IMR-90 (cell line): ENCODE data around the gene IGF1R. TPM values are rescaled to one million over a fixed set of nuclear protein-coding genes. Genes with fewer than 3 reads are reported as not detected.

Experiments used
- ATAC-seq: fragments of 200-7000 bp; cut with Tn5 transposase; 2 replicates; pipeline ENCODE4 v1.9.1; 2020; ENCODE audit warnings: low read depth, mild to moderate bottlenecking, moderate library complexity
- BruUV-seq: library from RNA; stranded (reverse); fragments of 400-500 nt; replicated peaks from 2 replicates; lab custom pipeline; 2021; lab: Mats Ljungman, UMichigan
- CTCF ChIA-PET: fragments of 300-600 bp; formaldehyde crosslinking; extraction: SDS; loops from one replicate; lab custom pipeline; 2021; ENCODE audit warnings: antibody characterized with exemption; lab: Yijun Ruan, JAX
- POLR2A ChIA-PET: fragments of 300-600 bp; sonication (Branson Sonifier 250); formaldehyde crosslinking; loops from one replicate; lab custom pipeline; 2022; ENCODE audit warnings: antibody characterized with exemption; ENCODE audit not compliant: unreplicated experiment; lab: Charles Lee
- DNase-seq: peaks from one replicate; pipeline ENCODE4 v3.0.0; 2013
- H2AFZ ChIP-seq: replicated peaks from 2 replicates; pipeline ENCODE3; 2013; ENCODE audit warnings: low read length, mild to moderate bottlenecking; ENCODE audit not compliant: poor library complexity
- H2AK5ac ChIP-seq: 2 replicates; pipeline ENCODE4 v1.6.1; 2013; ENCODE audit warnings: low read depth, low read length, inconsistent platforms
- H2AK9ac ChIP-seq: replicated peaks from 2 replicates; pipeline ENCODE3; 2013; ENCODE audit warnings: mild to moderate bottlenecking, low read depth, low read length, moderate library complexity; ENCODE audit not compliant: poor library complexity
- H2BK120ac ChIP-seq: 2 replicates; pipeline ENCODE4 v1.6.1; 2013; ENCODE audit warnings: low read depth, low read length, inconsistent platforms
- H2BK15ac ChIP-seq: 3 replicates; pipeline ENCODE4 v1.6.1; 2013; ENCODE audit warnings: low read depth, low read length, inconsistent platforms
- H2BK20ac ChIP-seq: 2 replicates; pipeline ENCODE4 v1.6.1; 2013; ENCODE audit warnings: low read depth, mild to moderate bottlenecking, inconsistent platforms, low read length, moderate library complexity
- H2BK5ac ChIP-seq: 2 replicates; pipeline ENCODE4 v1.6.1; 2013; ENCODE audit warnings: mild to moderate bottlenecking, low read depth, low read length, inconsistent platforms; ENCODE audit not compliant: poor library complexity, severe bottlenecking
- H3K14ac ChIP-seq: replicated peaks from 2 replicates; pipeline ENCODE4 v1.6.1; 2013; ENCODE audit warnings: low read depth, low read length, inconsistent platforms
- H3K18ac ChIP-seq: 2 replicates; pipeline ENCODE4 v1.6.1; 2013; ENCODE audit warnings: low read depth, low read length, control low read depth
- H3K23ac ChIP-seq: 2 replicates; pipeline ENCODE4 v1.6.1; 2013; ENCODE audit warnings: low read depth, low read length, inconsistent platforms
- H3K27ac ChIP-seq: 2 replicates; pipeline ENCODE4 v1.5.1; 2013; ENCODE audit warnings: mild to moderate bottlenecking, control low read depth, low read length; ENCODE audit not compliant: insufficient read depth
- H3K27me3 ChIP-seq: 2 replicates; pipeline ENCODE4 v1.6.1; 2013; ENCODE audit warnings: low read length; ENCODE audit not compliant: control insufficient read depth, insufficient read depth
- H3K36me3 ChIP-seq: 2 replicates; pipeline ENCODE4 v1.6.1; 2013; ENCODE audit warnings: low read length, mixed read lengths; ENCODE audit not compliant: control insufficient read depth, insufficient read depth
- H3K4ac ChIP-seq: 2 replicates; pipeline ENCODE4 v1.6.1; 2013; ENCODE audit warnings: low read depth, low read length, inconsistent platforms
- H3K4me1 ChIP-seq: 2 replicates; pipeline ENCODE4 v1.6.1; 2013; ENCODE audit warnings: low read length, mixed read lengths; ENCODE audit not compliant: control insufficient read depth, insufficient read depth
- H3K4me2 ChIP-seq: 2 replicates; pipeline ENCODE4 v1.6.1; 2013; ENCODE audit warnings: low read depth, mild to moderate bottlenecking, control low read depth, low read length, moderate library complexity
- H3K4me3 ChIP-seq: 2 replicates; pipeline ENCODE4 v1.5.1; 2013; ENCODE audit warnings: low read depth, mild to moderate bottlenecking, control low read depth, low read length, moderate library complexity; ENCODE audit not compliant: insufficient read depth
- H3K56ac ChIP-seq: 2 replicates; pipeline ENCODE4 v1.6.1; 2013; ENCODE audit warnings: low read length, inconsistent platforms; ENCODE audit not compliant: insufficient read depth; ENCODE audit errors: extremely low read depth
- H3K79me1 ChIP-seq, 2 experiments: 2 replicates each; pipeline ENCODE4 v1.6.1; 2013; ENCODE audit warnings: low read length in 2 of 2, inconsistent platforms in 1 of 2, low read depth in 1 of 2
- H3K9ac ChIP-seq: 2 replicates; pipeline ENCODE4 v1.6.1; 2013; ENCODE audit warnings: low read depth, low read length, control low read depth
- H3K9me1 ChIP-seq: 2 replicates; pipeline ENCODE4 v1.6.1; 2013; ENCODE audit warnings: low read length, inconsistent platforms; ENCODE audit not compliant: insufficient read depth
- H3K9me3 ChIP-seq: 2 replicates; pipeline ENCODE4 v1.6.1; 2013; ENCODE audit warnings: low read length; ENCODE audit not compliant: control insufficient read depth, insufficient read depth
- H4K20me1 ChIP-seq: 2 replicates; pipeline ENCODE4 v1.6.1; 2013; ENCODE audit warnings: low read length, inconsistent platforms; ENCODE audit not compliant: insufficient read depth
- H4K5ac ChIP-seq: 2 replicates; pipeline ENCODE4 v1.6.1; 2013; ENCODE audit warnings: mild to moderate bottlenecking, low read depth, low read length, control low read depth
- H4K8ac ChIP-seq, 2 experiments: 2 replicates each; pipeline ENCODE4 v1.6.1; 2013; ENCODE audit warnings: low read depth in 2 of 2, low read length in 2 of 2, control low read depth in 1 of 2, inconsistent platforms in 1 of 2
- H4K91ac ChIP-seq: 2 replicates; pipeline ENCODE4 v1.6.1; 2013; ENCODE audit warnings: low read depth, low read length, inconsistent platforms; ENCODE audit not compliant: insufficient read depth
- BHLHE40 ChIP-seq: fragments of 150-350 bp; IDR thresholded peaks from 2 replicates; pipeline ENCODE4 v1.6.1; 2016; ENCODE audit warnings: mild to moderate bottlenecking, low read depth, low read length
- CEBPB ChIP-seq: IDR thresholded peaks from 2 replicates; pipeline ENCODE4 v1.6.1; 2012; ENCODE audit warnings: low read depth, low read length, improper control_type of control experiment
- CHD1 ChIP-seq: IDR thresholded peaks from 2 replicates; pipeline ENCODE4 v1.6.1; 2012; ENCODE audit warnings: low read depth, low read length, improper control_type of control experiment
- FOS ChIP-seq: fragments of 150-350 bp; IDR thresholded peaks from 2 replicates; pipeline ENCODE4 v1.6.1; 2016; ENCODE audit warnings: low read depth, low read length
- MAFK ChIP-seq: IDR thresholded peaks from 2 replicates; pipeline ENCODE4 v1.6.1; 2012; ENCODE audit warnings: low read depth, low read length, improper control_type of control experiment
- MAZ ChIP-seq: IDR thresholded peaks from 2 replicates; pipeline ENCODE4 v1.6.1; 2012; ENCODE audit warnings: low read depth, mild to moderate bottlenecking, low read length, improper control_type of control experiment, moderate library complexity, borderline replicate concordance
- MXI1 ChIP-seq: IDR thresholded peaks from 2 replicates; pipeline ENCODE4 v1.6.1; 2012; ENCODE audit warnings: low read depth, mild to moderate bottlenecking, low read length, moderate library complexity, borderline replicate concordance
- NFE2L2 ChIP-seq: fragments of 150-350 bp; IDR thresholded peaks from 2 replicates; pipeline ENCODE4 v1.6.1; 2016; ENCODE audit warnings: low read depth, mild to moderate bottlenecking, low read length
- POLR2A ChIP-seq: IDR thresholded peaks from 2 replicates; pipeline ENCODE4 v1.6.1; 2012; ENCODE audit warnings: mild to moderate bottlenecking, low read depth, low read length
- RAD21 ChIP-seq: IDR thresholded peaks from 2 replicates; pipeline ENCODE4 v1.6.1; 2012; ENCODE audit warnings: low read length, improper control_type of control experiment
- RCOR1 ChIP-seq: IDR thresholded peaks from 2 replicates; pipeline ENCODE4 v1.6.1; 2012; ENCODE audit warnings: mild to moderate bottlenecking, low read length, improper control_type of control experiment; ENCODE audit not compliant: insufficient replicate concordance
- RFX5 ChIP-seq: IDR thresholded peaks from 2 replicates; pipeline ENCODE4 v1.8.0; 2012; ENCODE audit warnings: low read depth, mild to moderate bottlenecking, low read length, moderate library complexity
- SMC3 ChIP-seq: fragments of 150-350 bp; IDR thresholded peaks from 2 replicates; pipeline ENCODE4 v1.6.1; 2016; ENCODE audit warnings: low read depth, mild to moderate bottlenecking, antibody characterized with exemption, low read length, moderate library complexity
- WGBS, 2 experiments: methylation state at CpG; one replicate each; pipeline versions ENCODE4 v1.1.5 to v1.1.7; 2013; ENCODE audit warnings: missing lambda C conversion rate in 2 of 2; ENCODE audit not compliant: insufficient read length in 1 of 2; ENCODE audit errors: extremely low coverage in 2 of 2; 5-methylcytosine and 5-hydroxymethylcytosine counted together
- dilution Hi-C: fragments of 300-500 bp; cut with HindIII; formaldehyde crosslinking; loops from one replicate; pipeline ENCODE4 v1.14.3; 2018; ENCODE audit warnings: low sequenced_read_pairs; ENCODE audit not compliant: unreplicated experiment
- in situ Hi-C: fragments of 300-500 bp; cut with MboI; formaldehyde crosslinking; loops from 3 replicates; pipeline ENCODE4 v1.14.3; 2019; ENCODE audit warnings: low sequenced_read_pairs, inconsistent platforms, mixed read lengths
- intact Hi-C: fragments of 100-400 bp; cut with micrococcal nuclease; formaldehyde crosslinking; loops from 2 replicates; pipeline ENCODE4 v1.10.0; 2022
- polyA plus RNA-seq, 3 experiments: library from polyadenylated mRNA; depleted of rRNA; stranded (reverse); fragments of >200 nt; gene quantifications; 2 replicates each; pipeline ENCODE4 v1.2.3, GENCODE V29; 2012; ENCODE audit warnings: low replicate concordance in 1 of 3
- total RNA-seq: library from RNA; depleted of rRNA; stranded (reverse); fragments of >200 nt; gene quantifications from 2 replicates; pipeline ENCODE4 v1.2.3, GENCODE V29; 2012
- TF ChIP-seq, protein P1 (sequence below): fragments of 150-350 bp; IDR thresholded peaks from 2 replicates; pipeline ENCODE4 v1.6.1; 2017; ENCODE audit warnings: mild to moderate bottlenecking, antibody characterized with exemption, low read length, low read depth
- TF ChIP-seq, protein P2 (sequence below): conservative IDR thresholded peaks from 2 replicates; pipeline ENCODE4 v1.5.1; 2012; ENCODE audit warnings: mild to moderate bottlenecking, low read depth, low read length, improper control_type of control experiment
- TF ChIP-seq, protein P3 (sequence below): fragments of 150-350 bp; IDR thresholded peaks from 2 replicates; pipeline ENCODE4 v1.6.1; 2016; ENCODE audit warnings: low read depth, mild to moderate bottlenecking, low read length, moderate library complexity, borderline replicate concordance

IGF1R gene
- total and polyA plus RNA-seq, 2 of the 4 experiments (the other 2 are of a cell fraction) = 24.0 to 24.9 TPM

DNA sequence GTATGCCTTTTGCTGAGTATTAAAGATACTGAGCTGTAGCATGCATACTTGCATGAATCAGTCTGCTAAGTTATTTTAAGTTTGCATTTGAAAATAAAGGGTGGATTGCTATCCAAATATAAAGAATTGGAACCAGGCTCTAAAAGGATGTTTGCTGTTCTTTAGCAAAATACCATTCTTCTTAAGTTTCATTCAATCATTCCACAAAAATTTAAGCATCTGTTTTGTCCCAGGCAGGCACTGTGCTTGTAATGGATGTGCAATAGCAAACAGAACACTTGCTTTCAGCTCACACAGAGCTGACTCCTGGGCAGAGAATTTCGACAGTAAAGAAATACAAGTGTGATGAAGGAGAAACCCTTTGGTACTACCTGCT is 208.2 kb downstream of the IGF1R start:
- CTCF ChIA-PET = interaction anchor here (0.7 to 1.3 kb wide), 4 partner anchors 10 to 221 kb away, joined by 3 to 4 read pairs (median 4); no protein-coding TSS in a partner anchor
- dilution Hi-C loops (no loop called here), in situ Hi-C loops (no loop called here), intact Hi-C loops (loop anchor here (1.0 to 2.0 kb wide), 3 partner anchors 20 to 48 kb away; no protein-coding TSS in a partner anchor)
- no peak overlapping the region for H3K56ac ChIP-seq
- H3K9me1 ChIP-seq = peaks cover 22% of the 10 kb centered on the region
- BruUV-seq = no TSS peak
- no peaks in the 10 kb centered on the region for H3K27me3 ChIP-seq
- H3K4me3 ChIP-seq = no peak overlapping the region
- no peak overlapping the region for H4K5ac ChIP-seq
- no peak overlapping the region for H3K9ac ChIP-seq
- H2AFZ ChIP-seq = no peak overlapping the region
- no peak overlapping the region for H3K14ac ChIP-seq
- no peak overlapping the region for H2AK9ac ChIP-seq
- POLR2A ChIA-PET = interaction anchor here (0.6 kb wide), 2 partner anchors 208 to 209 kb away, joined by 3 to 4 read pairs; no protein-coding TSS in a partner anchor
- H4K91ac ChIP-seq = no peak overlapping the region
- peaks cover 42% of the 10 kb centered on the region for H3K4me1 ChIP-seq
- H3K23ac ChIP-seq = peak overlapping the region; percentile 75; the same call in 1 of the 2 replicates
- H2AK5ac ChIP-seq = no peak overlapping the region
- peak overlapping the region; percentile 73; the same call in 1 of the 2 replicates for H3K4ac ChIP-seq
- no peak overlapping the region; the same call in 1 of the 2 replicates for H3K4me2 ChIP-seq
- TF ChIP-seq, protein P1, sequence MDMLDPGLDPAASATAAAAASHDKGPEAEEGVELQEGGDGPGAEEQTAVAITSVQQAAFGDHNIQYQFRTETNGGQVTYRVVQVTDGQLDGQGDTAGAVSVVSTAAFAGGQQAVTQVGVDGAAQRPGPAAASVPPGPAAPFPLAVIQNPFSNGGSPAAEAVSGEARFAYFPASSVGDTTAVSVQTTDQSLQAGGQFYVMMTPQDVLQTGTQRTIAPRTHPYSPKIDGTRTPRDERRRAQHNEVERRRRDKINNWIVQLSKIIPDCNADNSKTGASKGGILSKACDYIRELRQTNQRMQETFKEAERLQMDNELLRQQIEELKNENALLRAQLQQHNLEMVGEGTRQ = no peak
- peak; percentile 24; the same call in 1 of the 2 replicates for TF ChIP-seq SMC3
- TF ChIP-seq, protein P2, sequence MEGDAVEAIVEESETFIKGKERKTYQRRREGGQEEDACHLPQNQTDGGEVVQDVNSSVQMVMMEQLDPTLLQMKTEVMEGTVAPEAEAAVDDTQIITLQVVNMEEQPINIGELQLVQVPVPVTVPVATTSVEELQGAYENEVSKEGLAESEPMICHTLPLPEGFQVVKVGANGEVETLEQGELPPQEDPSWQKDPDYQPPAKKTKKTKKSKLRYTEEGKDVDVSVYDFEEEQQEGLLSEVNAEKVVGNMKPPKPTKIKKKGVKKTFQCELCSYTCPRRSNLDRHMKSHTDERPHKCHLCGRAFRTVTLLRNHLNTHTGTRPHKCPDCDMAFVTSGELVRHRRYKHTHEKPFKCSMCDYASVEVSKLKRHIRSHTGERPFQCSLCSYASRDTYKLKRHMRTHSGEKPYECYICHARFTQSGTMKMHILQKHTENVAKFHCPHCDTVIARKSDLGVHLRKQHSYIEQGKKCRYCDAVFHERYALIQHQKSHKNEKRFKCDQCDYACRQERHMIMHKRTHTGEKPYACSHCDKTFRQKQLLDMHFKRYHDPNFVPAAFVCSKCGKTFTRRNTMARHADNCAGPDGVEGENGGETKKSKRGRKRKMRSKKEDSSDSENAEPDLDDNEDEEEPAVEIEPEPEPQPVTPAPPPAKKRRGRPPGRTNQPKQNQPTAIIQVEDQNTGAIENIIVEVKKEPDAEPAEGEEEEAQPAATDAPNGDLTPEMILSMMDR = no peak
- no peak for TF ChIP-seq RFX5
- no peak for TF ChIP-seq POLR2A
- no peak for TF ChIP-seq NFE2L2
- TF ChIP-seq FOS = no peak
- TF ChIP-seq, protein P3, sequence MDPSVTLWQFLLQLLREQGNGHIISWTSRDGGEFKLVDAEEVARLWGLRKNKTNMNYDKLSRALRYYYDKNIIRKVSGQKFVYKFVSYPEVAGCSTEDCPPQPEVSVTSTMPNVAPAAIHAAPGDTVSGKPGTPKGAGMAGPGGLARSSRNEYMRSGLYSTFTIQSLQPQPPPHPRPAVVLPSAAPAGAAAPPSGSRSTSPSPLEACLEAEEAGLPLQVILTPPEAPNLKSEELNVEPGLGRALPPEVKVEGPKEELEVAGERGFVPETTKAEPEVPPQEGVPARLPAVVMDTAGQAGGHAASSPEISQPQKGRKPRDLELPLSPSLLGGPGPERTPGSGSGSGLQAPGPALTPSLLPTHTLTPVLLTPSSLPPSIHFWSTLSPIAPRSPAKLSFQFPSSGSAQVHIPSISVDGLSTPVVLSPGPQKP = no peak
- TF ChIP-seq RCOR1 = peak; percentile 82
- TF ChIP-seq RAD21 = no peak
- no peak for TF ChIP-seq MAZ
- TF ChIP-seq MXI1 = no peak
- TF ChIP-seq CHD1 = no peak
- TF ChIP-seq CEBPB = peak; percentile 90
- TF ChIP-seq MAFK = peak; percentile 72
- no peak for TF ChIP-seq BHLHE40
- no peaks in the 10 kb centered on the region for H3K9me3 ChIP-seq
- H2BK120ac ChIP-seq = peak overlapping the region; percentile 97; the same call in 1 of the 2 replicates
- peak overlapping the region; percentile 97; the same call in 1 of the 2 replicates for H3K27ac ChIP-seq
- peak overlapping the region in 1 of 2 experiments; percentile 69; a peak in 2 of 4 replicates for H4K8ac ChIP-seq
- ATAC-seq = peak; percentile 50
- H2BK20ac ChIP-seq = no peak overlapping the region
- peaks cover 17% of the 10 kb centered on the region for H4K20me1 ChIP-seq
- H2BK15ac ChIP-seq = no peak overlapping the region
- DNase-seq = peak; percentile 96
- no peak overlapping the region for H3K18ac ChIP-seq
- H3K79me1 ChIP-seq = peaks cover 29 to 82% of the 10 kb centered on the region in 2 experiments
- no peaks in the 10 kb centered on the region for H3K36me3 ChIP-seq
- whole genome bisulfite sequencing, 2 experiments = no CpG with 5 or more reads among the region's 1 CpG
- peak overlapping the region; percentile 96 for H2BK5ac ChIP-seq
